ENCODE measurements around the gene C3. TPM values are rescaled to one million over a fixed set of nuclear protein-coding genes. Genes with fewer than 3 reads are reported as not detected.
"Not testable (repeated sequence)": the region's sequence is repeated elsewhere in the genome, so short reads cannot be mapped to it uniquely, and the experiment has no call there.

C3 gene
- total and polyA plus RNA-seq, 5 donors from 2014 or later: not detected

- H3K4me3 Mint-ChIP-seq: no peak overlapping the region
- peak overlapping the region in 1 of 3 donors; percentile 90 for H3K27ac Mint-ChIP-seq
- Histone ChIP-seq H3K9me3 (ENCODE audit: control insufficient read depth in 2 of 2, low read length in 2 of 2) (no peaks in the 10 kb centered on the region), H3K36me3 (ENCODE audit: control insufficient read depth, insufficient read depth, low read length) (no peaks in the 10 kb centered on the region), H3K27me3 (ENCODE audit: control insufficient read depth, insufficient read depth, low read length) (no peaks in the 10 kb centered on the region), H3K4me3 (ENCODE audit: low read depth, low read length) (no peak overlapping the region), H3K4me1 (ENCODE audit: control insufficient read depth, insufficient read depth, low read length, poor library complexity, severe bottlenecking) (peaks cover 13% of the 10 kb centered on the region), H3K27ac (ENCODE audit: insufficient read depth, low read length, poor library complexity, severe bottlenecking) (no peak overlapping the region)
- H3K9me3 Mint-ChIP-seq: peaks cover 0 to 1% (median 0%) of the 10 kb centered on the region in 7 donors
- H3K27me3 Mint-ChIP-seq: peaks cover 7% of the 10 kb centered on the region
- DNase-seq: no peak
- peaks cover 0 to 18% (median 6%) of the 10 kb centered on the region in 4 donors for H3K4me1 Mint-ChIP-seq
- H3K36me3 Mint-ChIP-seq: no peaks in the 10 kb centered on the region
- ATAC-seq (ENCODE audit: low read depth in 2 of 2): no peak
Observed at GRCh38 chr19:6649185-6649584, 71.3 kb downstream of the C3 start.

- Histone ChIP-seq H3K36me3 (ENCODE audit: control insufficient read depth, insufficient read depth, low read length) (no peaks in the 10 kb centered on the region), H3K4me1 (ENCODE audit: control insufficient read depth, insufficient read depth, low read length, poor library complexity, severe bottlenecking) (peaks cover 5% of the 10 kb centered on the region), H3K27ac (ENCODE audit: insufficient read depth, low read length, poor library complexity, severe bottlenecking) (no peak overlapping the region), H3K9me3 (ENCODE audit: control insufficient read depth in 2 of 2, low read length in 2 of 2) (no peaks in the 10 kb centered on the region), H3K4me3 (ENCODE audit: low read depth, low read length) (no peak overlapping the region), H3K27me3 (ENCODE audit: control insufficient read depth, insufficient read depth, low read length) (no peaks in the 10 kb centered on the region)
- H3K4me3 Mint-ChIP-seq: no peak overlapping the region
- H3K4me1 Mint-ChIP-seq: peaks cover 0 to 12% (median 2%) of the 10 kb centered on the region in 4 donors
- peaks cover 7% of the 10 kb centered on the region for H3K27me3 Mint-ChIP-seq
- peaks cover 0 to 1% (median 0%) of the 10 kb centered on the region in 7 donors for H3K9me3 Mint-ChIP-seq
- H3K27ac Mint-ChIP-seq: no peak overlapping the region
- DNase-seq (no peak), ATAC-seq (ENCODE audit: low read depth in 2 of 2) (no peak)
- no peaks in the 10 kb centered on the region for H3K36me3 Mint-ChIP-seq
Observed at GRCh38 chr19:6648141-6648715, 72.2 kb downstream of the C3 start.

- H3K27ac ChIP-seq (ENCODE audit: insufficient read depth, low read length, poor library complexity, severe bottlenecking): no peak overlapping the region
- Mint-ChIP-seq H3K27ac (no peak overlapping the region), H3K4me1 (peaks cover 4 to 22% (median 11%) of the 10 kb centered on the region in 4 donors), H3K9me3 (peaks cover 0 to 1% (median 0%) of the 10 kb centered on the region in 7 donors), H3K27me3 (peaks cover 7% of the 10 kb centered on the region), H3K4me3 (no peak overlapping the region), H3K36me3 (no peaks in the 10 kb centered on the region)
- no peak overlapping the region for H3K4me3 ChIP-seq (ENCODE audit: low read depth, low read length)
- peaks cover 16% of the 10 kb centered on the region for H3K4me1 ChIP-seq (ENCODE audit: control insufficient read depth, insufficient read depth, low read length, poor library complexity, severe bottlenecking)
- no peaks in the 10 kb centered on the region for H3K27me3 ChIP-seq (ENCODE audit: control insufficient read depth, insufficient read depth, low read length)
- DNase-seq: no peak
- no peak for ATAC-seq (ENCODE audit: low read depth in 2 of 2)
- no peaks in the 10 kb centered on the region for H3K36me3 ChIP-seq (ENCODE audit: control insufficient read depth, insufficient read depth, low read length)
- H3K9me3 ChIP-seq (ENCODE audit: control insufficient read depth in 2 of 2, low read length in 2 of 2): no peaks in the 10 kb centered on the region
Observed at GRCh38 chr19:6644796-6645195, 75.7 kb downstream of the C3 start.

GRCh38 chr19:6640333-6640732 is 80.1 kb downstream of the C3 start:
- not testable (repeated sequence) for H3K36me3 Mint-ChIP-seq; H3K36me3 ChIP-seq (ENCODE audit: control insufficient read depth, insufficient read depth, low read length); DNase-seq; ATAC-seq (ENCODE audit: low read depth in 2 of 2); H3K27me3 ChIP-seq (ENCODE audit: control insufficient read depth, insufficient read depth, low read length); H3K27ac ChIP-seq (ENCODE audit: insufficient read depth, low read length, poor library complexity, severe bottlenecking); H3K9me3 ChIP-seq (ENCODE audit: control insufficient read depth in 2 of 2, low read length in 2 of 2); H3K4me3 ChIP-seq (ENCODE audit: low read depth, low read length); H3K9me3 Mint-ChIP-seq; H3K27me3 Mint-ChIP-seq; H3K27ac Mint-ChIP-seq
- H3K4me1 ChIP-seq (ENCODE audit: control insufficient read depth, insufficient read depth, low read length, poor library complexity, severe bottlenecking): peaks cover 16% of the 10 kb centered on the region
- H3K4me1 Mint-ChIP-seq: peaks cover 4 to 26% (median 13%) of the 10 kb centered on the region in 4 donors
- H3K4me3 Mint-ChIP-seq: peak overlapping the region in 1 of 4 donors; percentile 80

- DNase-seq (peak in 1 of 3 donors; percentile 31), ATAC-seq (ENCODE audit: low read depth in 2 of 2) (peak in 1 of 2 donors; percentile 25)
- H3K27ac ChIP-seq (ENCODE audit: insufficient read depth, low read length, poor library complexity, severe bottlenecking): no peak overlapping the region
Observed at GRCh38 chr19:6639439-6639838, 81.0 kb downstream of the C3 start.

GRCh38 chr19:6633456-6633813 is 87.0 kb downstream of the C3 start:
- not testable (repeated sequence) for H3K27ac Mint-ChIP-seq; H3K4me3 Mint-ChIP-seq; H3K4me1 ChIP-seq (ENCODE audit: control insufficient read depth, insufficient read depth, low read length, poor library complexity, severe bottlenecking); DNase-seq; H3K27ac ChIP-seq (ENCODE audit: insufficient read depth, low read length, poor library complexity, severe bottlenecking); H3K36me3 ChIP-seq (ENCODE audit: control insufficient read depth, insufficient read depth, low read length); H3K9me3 ChIP-seq (ENCODE audit: control insufficient read depth in 2 of 2, low read length in 2 of 2); H3K36me3 Mint-ChIP-seq; H3K4me3 ChIP-seq (ENCODE audit: low read depth, low read length); H3K9me3 Mint-ChIP-seq; H3K27me3 ChIP-seq (ENCODE audit: control insufficient read depth, insufficient read depth, low read length); H3K27me3 Mint-ChIP-seq; ATAC-seq (ENCODE audit: low read depth in 2 of 2)
- peaks cover 5 to 24% (median 11%) of the 10 kb centered on the region in 4 donors for H3K4me1 Mint-ChIP-seq

More at GRCh38 chr19:6639439-6639838, 81.0 kb downstream of the C3 start:
- Histone ChIP-seq H3K9me3 (ENCODE audit: control insufficient read depth in 2 of 2, low read length in 2 of 2) (no peaks in the 10 kb centered on the region), H3K4me1 (ENCODE audit: control insufficient read depth, insufficient read depth, low read length, poor library complexity, severe bottlenecking) (peaks cover 16% of the 10 kb centered on the region), H3K27me3 (ENCODE audit: control insufficient read depth, insufficient read depth, low read length) (no peaks in the 10 kb centered on the region), H3K4me3 (ENCODE audit: low read depth, low read length) (no peak overlapping the region), H3K36me3 (ENCODE audit: control insufficient read depth, insufficient read depth, low read length) (no peaks in the 10 kb centered on the region)
- peaks cover 4 to 26% (median 13%) of the 10 kb centered on the region in 4 donors for H3K4me1 Mint-ChIP-seq
- no peaks in the 10 kb centered on the region for H3K27me3 Mint-ChIP-seq
- H3K27ac Mint-ChIP-seq: no peak overlapping the region
- no peaks in the 10 kb centered on the region for H3K9me3 Mint-ChIP-seq
- no peak overlapping the region for H3K4me3 Mint-ChIP-seq
- H3K36me3 Mint-ChIP-seq: no peaks in the 10 kb centered on the region

- ATAC-seq (ENCODE audit: low read depth in 2 of 2); H3K27me3 Mint-ChIP-seq; H3K27ac ChIP-seq (ENCODE audit: insufficient read depth, low read length, poor library complexity, severe bottlenecking); H3K4me3 Mint-ChIP-seq; H3K9me3 Mint-ChIP-seq; H3K4me1 ChIP-seq (ENCODE audit: control insufficient read depth, insufficient read depth, low read length, poor library complexity, severe bottlenecking); H3K4me3 ChIP-seq (ENCODE audit: low read depth, low read length); H3K27me3 ChIP-seq (ENCODE audit: control insufficient read depth, insufficient read depth, low read length); H3K36me3 ChIP-seq (ENCODE audit: control insufficient read depth, insufficient read depth, low read length); H3K9me3 ChIP-seq (ENCODE audit: control insufficient read depth in 2 of 2, low read length in 2 of 2); H3K36me3 Mint-ChIP-seq: not testable (repeated sequence)
- Mint-ChIP-seq H3K4me1 (peaks cover 5 to 24% (median 11%) of the 10 kb centered on the region in 4 donors), H3K27ac (peak overlapping the region in 1 of 3 donors; percentile 82)
- DNase-seq: peak in 1 of 3 donors; percentile 49
Observed at GRCh38 chr19:6632747-6633455, 87.5 kb downstream of the C3 start.
